IPS-18a (cell line): ENCODE measurements around the gene RPS19BP1.

Source experiments
- H3K27ac ChIP-seq: one replicate; pipeline ENCODE4 v1.5.1; 2013; ENCODE audit warnings: low read length
- H3K27me3 ChIP-seq: one replicate; pipeline ENCODE4 v1.6.1; 2013; ENCODE audit warnings: mild to moderate bottlenecking, low read length; ENCODE audit not compliant: control insufficient read depth, insufficient read depth
- H3K36me3 ChIP-seq: one replicate; pipeline ENCODE4 v1.6.1; 2013; ENCODE audit warnings: low read depth, low read length; ENCODE audit not compliant: control insufficient read depth
- H3K4me1 ChIP-seq: one replicate; pipeline ENCODE4 v1.6.1; 2013; ENCODE audit warnings: low read depth, low read length; ENCODE audit not compliant: control insufficient read depth
- H3K4me3 ChIP-seq: one replicate; pipeline ENCODE4 v1.5.1; 2013; ENCODE audit warnings: low read length
- H3K9ac ChIP-seq: one replicate; pipeline ENCODE4 v1.6.1; 2013; ENCODE audit warnings: mild to moderate bottlenecking, low read length, moderate library complexity
- H3K9me3 ChIP-seq: one replicate; pipeline ENCODE4 v1.6.1; 2013; ENCODE audit warnings: low read depth, low read length; ENCODE audit not compliant: control insufficient read depth

The RPS19BP1 gene

DNA sequence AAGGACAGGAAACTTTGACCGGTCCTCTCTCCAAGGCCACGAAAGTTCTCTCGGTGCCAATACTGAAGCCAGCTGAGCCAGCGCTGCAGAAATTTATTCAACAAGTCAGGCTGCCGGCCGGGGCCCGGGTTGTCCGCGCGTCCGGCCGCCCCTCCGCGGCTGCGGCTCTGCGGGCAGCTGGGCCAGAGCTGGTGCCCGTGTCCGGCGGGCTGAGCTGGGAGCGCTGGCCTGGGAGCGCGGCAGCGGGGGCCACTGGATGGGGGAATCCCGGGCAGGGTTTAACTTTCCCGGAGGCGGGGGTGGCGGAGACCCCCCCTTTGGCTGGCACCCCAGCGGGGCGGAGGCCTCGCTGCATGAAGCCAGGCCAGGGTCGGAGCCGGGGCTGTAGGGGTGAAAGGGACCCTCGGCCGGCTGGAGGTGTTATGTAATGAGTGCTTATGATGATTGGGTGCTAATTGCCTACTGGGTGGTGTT lies 25.7 kb upstream of the RPS19BP1 start:
- Histone ChIP-seq H3K27ac (no peak overlapping the region), H3K27me3 (peaks cover 71% of the 10 kb centered on the region), H3K4me1 (no peaks in the 10 kb centered on the region), H3K9ac (no peak overlapping the region), H3K4me3 (peak overlapping the region; percentile 15), H3K9me3 (no peaks in the 10 kb centered on the region), H3K36me3 (no peaks in the 10 kb centered on the region)

GRCh38 chr22:39556970-39557841 lies 24.7 kb upstream of the RPS19BP1 start:
- H3K27me3 ChIP-seq = peaks cover 66% of the 10 kb centered on the region
- H3K4me3 ChIP-seq = peak overlapping the region; percentile 29
- no peaks in the 10 kb centered on the region for H3K4me1 ChIP-seq
- H3K27ac ChIP-seq = no peak overlapping the region
- H3K9me3 ChIP-seq = no peaks in the 10 kb centered on the region
- no peak overlapping the region for H3K9ac ChIP-seq
- no peaks in the 10 kb centered on the region for H3K36me3 ChIP-seq

- no peaks in the 10 kb centered on the region for H3K36me3 ChIP-seq
- no peak overlapping the region for H3K9ac ChIP-seq
- peaks cover 52% of the 10 kb centered on the region for H3K27me3 ChIP-seq
- no peaks in the 10 kb centered on the region for H3K4me1 ChIP-seq
- no peak overlapping the region for H3K27ac ChIP-seq
- no peaks in the 10 kb centered on the region for H3K9me3 ChIP-seq
- H3K4me3 ChIP-seq = no peak overlapping the region
Observed at GRCh38 chr22:39554151-39554550, 21.6 kb upstream of the RPS19BP1 start.

DNA sequence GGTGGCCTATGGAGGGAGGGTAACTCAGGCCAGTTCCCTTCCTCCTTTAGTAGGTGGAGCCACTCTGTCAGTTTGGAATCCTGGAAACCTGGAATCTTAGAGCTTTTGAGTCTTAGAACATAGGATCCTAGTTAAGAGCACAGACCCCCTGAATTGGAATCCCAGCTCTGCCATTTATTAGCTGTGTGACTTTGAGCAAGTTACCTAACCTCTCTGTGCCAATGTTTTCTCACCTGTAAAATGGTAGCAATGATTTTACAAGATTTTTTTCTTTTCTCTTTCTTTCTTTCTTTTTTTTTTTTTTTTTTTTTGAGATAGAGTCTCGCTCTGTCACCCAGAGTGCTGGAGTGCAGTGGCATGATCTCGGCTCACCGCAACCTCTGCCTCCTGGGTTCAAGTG lies 20.9 kb upstream of the RPS19BP1 start:
- Histone ChIP-seq H3K4me1 (no peaks in the 10 kb centered on the region), H3K27ac (no peak overlapping the region), H3K27me3 (peaks cover 45% of the 10 kb centered on the region), H3K9ac (no peak overlapping the region), H3K9me3 (no peaks in the 10 kb centered on the region), H3K36me3 (no peaks in the 10 kb centered on the region), H3K4me3 (no peak overlapping the region)

GRCh38 chr22:39547587-39547947 lies 15.0 kb upstream of the RPS19BP1 start:
- Histone ChIP-seq H3K4me3 (no peak overlapping the region), H3K9ac (no peak overlapping the region), H3K36me3 (no peaks in the 10 kb centered on the region), H3K27ac (no peak overlapping the region), H3K27me3 (peaks cover 36% of the 10 kb centered on the region), H3K9me3 (no peaks in the 10 kb centered on the region), H3K4me1 (no peaks in the 10 kb centered on the region)

DNA sequence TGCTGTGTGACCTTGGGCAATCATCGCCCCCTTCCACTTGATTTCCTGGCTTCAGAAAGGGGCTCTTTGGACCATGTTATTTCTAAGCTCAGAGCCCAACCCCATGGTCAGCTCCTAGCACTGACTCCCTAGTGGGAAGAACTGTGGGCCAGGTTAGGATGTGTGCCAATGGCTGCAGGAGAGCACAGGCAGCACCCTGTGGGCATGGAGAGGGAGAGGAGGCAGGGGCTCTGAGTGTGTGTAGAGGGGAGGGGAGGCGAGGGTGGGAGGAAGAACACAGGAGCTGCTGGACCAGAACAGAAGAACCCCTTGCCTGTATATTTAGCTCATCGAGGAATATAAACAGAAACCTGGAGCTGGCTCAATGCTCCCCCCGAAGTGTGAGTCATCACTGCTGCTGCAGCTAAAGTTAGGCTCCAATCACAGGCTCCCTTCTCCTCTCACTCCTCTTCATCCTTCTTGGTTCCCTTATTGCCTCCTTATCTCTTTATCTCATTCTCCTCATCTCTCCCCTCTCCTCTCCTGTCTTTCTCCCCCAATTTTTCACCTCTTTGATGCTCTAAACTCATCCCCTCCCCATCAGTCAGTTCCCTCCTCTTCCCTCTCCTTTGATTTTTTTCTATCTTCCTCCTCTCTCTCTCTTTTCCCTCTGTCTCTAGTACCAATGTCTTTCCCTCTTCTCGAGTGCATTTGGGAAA lies 14.5 kb upstream of the RPS19BP1 start:
- no peak overlapping the region for H3K4me3 ChIP-seq
- no peaks in the 10 kb centered on the region for H3K9me3 ChIP-seq
- H3K4me1 ChIP-seq = no peaks in the 10 kb centered on the region
- peaks cover 36% of the 10 kb centered on the region for H3K27me3 ChIP-seq
- H3K9ac ChIP-seq = no peak overlapping the region
- no peaks in the 10 kb centered on the region for H3K36me3 ChIP-seq
- no peak overlapping the region for H3K27ac ChIP-seq

DNA sequence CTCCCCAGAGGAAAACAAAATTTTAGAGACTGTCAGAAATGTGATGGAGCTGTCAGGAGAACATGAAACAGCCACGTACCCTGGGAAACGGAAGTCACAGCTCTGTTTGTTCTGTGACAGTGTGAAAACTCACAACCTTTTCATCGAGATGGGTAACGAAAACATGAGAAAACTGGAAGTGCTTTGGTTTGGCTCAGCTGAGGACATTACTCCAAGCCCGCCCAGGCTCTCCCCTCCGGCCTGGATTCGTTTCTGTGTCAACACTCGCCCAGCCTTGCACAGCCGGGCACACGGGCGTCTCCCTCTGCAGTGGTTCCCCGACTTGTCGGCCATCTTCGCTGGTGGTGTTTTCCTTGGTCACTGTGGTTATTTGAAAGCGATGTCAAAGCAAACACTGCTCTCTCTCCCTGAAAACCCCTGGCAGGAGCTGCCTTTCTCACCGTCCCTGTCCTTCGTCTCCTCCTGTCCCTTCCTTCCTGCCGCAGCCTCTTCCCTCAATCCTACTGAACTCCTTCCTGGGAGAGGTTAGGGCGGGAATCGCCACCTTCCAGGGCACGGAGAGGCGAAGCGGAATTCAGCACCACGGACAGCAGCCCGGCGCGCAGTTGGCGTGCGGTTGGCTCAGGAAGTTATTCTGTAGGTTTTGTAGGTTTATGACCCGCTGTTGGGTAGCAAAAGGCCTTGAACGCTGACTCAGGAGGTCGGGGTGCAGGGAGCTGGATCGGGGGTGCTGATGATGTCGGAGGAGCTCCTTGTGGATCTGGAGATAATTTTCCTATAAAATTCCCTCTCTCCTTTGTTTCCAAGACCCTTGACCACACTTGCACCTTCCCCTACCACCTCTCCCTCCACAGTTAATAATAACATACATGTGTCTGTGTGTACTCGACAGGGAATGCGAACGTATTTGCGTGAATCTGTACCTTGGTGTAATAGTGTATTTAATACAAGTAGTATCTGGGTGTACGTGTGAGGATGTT lies 13.1 kb upstream of the RPS19BP1 start:
- no peaks in the 10 kb centered on the region for H3K36me3 ChIP-seq
- no peak overlapping the region for H3K9ac ChIP-seq
- no peaks in the 10 kb centered on the region for H3K9me3 ChIP-seq
- H3K4me3 ChIP-seq = no peak overlapping the region
- no peak overlapping the region for H3K27ac ChIP-seq
- H3K27me3 ChIP-seq = peaks cover 33% of the 10 kb centered on the region
- H3K4me1 ChIP-seq = no peaks in the 10 kb centered on the region

DNA sequence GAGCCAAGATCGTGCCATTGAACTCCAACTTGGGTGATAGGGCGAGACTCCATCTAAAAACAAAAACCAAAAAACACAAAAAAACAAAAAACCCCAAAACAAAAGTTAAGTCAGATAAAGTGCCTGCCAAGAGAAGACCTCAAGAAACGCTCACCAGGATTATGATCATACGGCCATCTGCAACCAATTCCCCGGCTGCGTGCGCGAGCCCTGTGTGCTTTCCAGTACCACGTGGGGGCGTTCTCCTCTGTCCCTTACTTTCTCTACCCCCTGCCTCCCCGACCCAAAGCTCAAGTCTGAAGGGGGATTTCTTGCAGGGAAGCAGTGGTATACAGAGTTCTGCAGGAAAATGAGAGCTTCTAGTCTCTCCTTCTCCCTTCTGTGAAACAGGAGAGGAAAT lies 10.5 kb upstream of the RPS19BP1 start:
- no peak overlapping the region for H3K9ac ChIP-seq

DNA sequence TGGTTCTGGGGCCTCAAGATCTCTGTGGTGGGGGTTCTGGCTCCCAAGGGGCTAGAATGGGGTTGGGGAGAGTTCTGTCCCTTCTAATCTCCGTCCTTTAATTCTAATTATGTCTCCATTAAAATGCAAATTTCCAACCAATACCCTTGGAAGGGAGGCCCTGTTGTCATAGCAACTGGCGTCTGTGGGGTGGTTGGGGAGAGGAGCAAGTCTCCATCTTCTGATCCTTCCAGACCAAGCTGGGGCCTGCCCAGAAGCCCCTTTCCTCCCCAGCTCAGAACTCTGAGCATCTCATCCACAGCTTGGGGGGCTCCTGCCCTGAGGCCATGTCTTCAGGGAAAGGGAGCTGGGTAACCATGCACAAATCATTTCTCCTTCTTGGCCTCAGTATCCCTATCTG lies 5.4 kb upstream of the RPS19BP1 start:
- Histone ChIP-seq H3K9me3 (no peaks in the 10 kb centered on the region), H3K27me3 (no peaks in the 10 kb centered on the region), H3K9ac (no peak overlapping the region), H3K27ac (no peak overlapping the region), H3K4me3 (no peak overlapping the region), H3K4me1 (peaks cover 19% of the 10 kb centered on the region), H3K36me3 (no peaks in the 10 kb centered on the region)

More for the DNA sequence above, 10.5 kb upstream of the RPS19BP1 start:
- no peaks in the 10 kb centered on the region for H3K4me1 ChIP-seq
- H3K36me3 ChIP-seq = no peaks in the 10 kb centered on the region
- no peak overlapping the region for H3K4me3 ChIP-seq
- no peaks in the 10 kb centered on the region for H3K9me3 ChIP-seq
- H3K27ac ChIP-seq = no peak overlapping the region
- H3K27me3 ChIP-seq = peaks cover 29% of the 10 kb centered on the region

- Histone ChIP-seq H3K27me3 (no peaks in the 10 kb centered on the region), H3K4me3 (no peak overlapping the region), H3K27ac (no peak overlapping the region), H3K9me3 (no peaks in the 10 kb centered on the region), H3K9ac (no peak overlapping the region), H3K36me3 (no peaks in the 10 kb centered on the region), H3K4me1 (peaks cover 19% of the 10 kb centered on the region)
Observed at GRCh38 chr22:39536711-39537110, 4.2 kb upstream of the RPS19BP1 start.

DNA sequence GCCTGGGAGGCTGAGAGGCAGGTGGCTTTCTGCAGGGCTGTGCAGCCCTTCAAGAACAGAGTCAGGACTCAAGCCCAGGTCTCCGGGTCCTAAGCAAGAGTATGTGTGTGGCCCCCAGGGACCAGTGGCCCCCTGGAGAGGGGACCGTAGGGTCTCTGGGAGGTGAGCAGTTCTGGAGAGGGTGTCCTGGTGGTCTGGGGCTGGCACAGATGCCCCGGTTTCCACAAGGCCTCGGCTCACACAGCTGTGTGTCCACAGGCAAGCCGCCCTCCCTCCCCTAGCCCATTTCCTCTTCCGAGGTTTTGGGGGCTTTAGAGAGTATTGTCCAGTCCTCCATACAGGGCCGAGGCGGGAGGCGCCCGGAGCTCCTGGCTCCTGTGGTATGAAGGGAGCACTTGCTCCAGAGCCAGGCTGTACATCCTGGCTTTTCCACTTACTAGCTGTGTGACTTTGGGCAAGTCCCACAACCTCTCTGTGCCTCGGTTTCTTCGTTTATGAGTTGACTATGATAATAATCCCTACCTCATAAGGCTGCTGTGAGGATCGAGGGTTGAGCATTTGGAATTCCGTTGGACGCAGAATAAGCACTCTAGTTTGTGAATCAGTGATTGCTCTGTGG lies 3.4 kb upstream of the RPS19BP1 start:
- H3K27me3 ChIP-seq = no peaks in the 10 kb centered on the region
- H3K36me3 ChIP-seq = no peaks in the 10 kb centered on the region
- no peak overlapping the region for H3K4me3 ChIP-seq
- H3K27ac ChIP-seq = no peak overlapping the region
- H3K4me1 ChIP-seq = peaks cover 26% of the 10 kb centered on the region
- no peak overlapping the region for H3K9ac ChIP-seq
- H3K9me3 ChIP-seq = no peaks in the 10 kb centered on the region
